Measurements from ENCODE around the gene BPTF.
"Not testable (repeated sequence)": the region's sequence is repeated elsewhere in the genome, so short reads cannot be mapped to it uniquely, and the experiment has no call there.

DNA sequence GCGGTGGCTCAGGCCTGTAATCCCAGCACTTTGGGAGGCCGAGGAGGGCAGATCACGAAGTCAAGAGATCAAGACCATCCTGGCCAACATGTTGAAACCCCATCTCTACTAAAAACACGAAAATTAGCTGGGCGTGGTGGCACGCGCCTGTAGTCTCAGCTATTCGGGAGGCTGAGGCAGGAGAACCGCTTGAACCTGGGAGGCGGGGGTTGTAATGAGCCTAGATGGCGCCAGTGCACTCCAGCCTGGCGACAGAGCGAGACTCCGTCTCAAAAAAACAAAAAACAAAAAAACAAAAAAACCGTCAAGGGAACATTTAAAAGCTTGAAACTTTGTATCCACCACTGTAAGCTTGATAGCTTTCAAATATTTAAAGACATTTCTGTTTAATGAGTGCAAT lies 197.2 kb downstream of the BPTF start:
- not testable (repeated sequence) for TF ChIP-seq EZH2phosphoT487 (IDR thresholded peaks at IDR 0.05; ENCODE audit: insufficient read depth, low read depth); EZH2 (IDR thresholded peaks at IDR 0.05; ENCODE audit: insufficient read depth, poor library complexity, severe bottlenecking)

All from GM23248 (cell line).